Measurements from ENCODE around the gene TRIO. TPM values are rescaled to one million over a fixed set of nuclear protein-coding genes. Genes with fewer than 3 reads are reported as not detected.
A peak's percentile ranks its signal among the peaks of the same experiment; 100 is the strongest.

TRIO gene
- total and polyA plus RNA-seq, 8 donors: 84.4 to 151 (median 93.7) TPM

DNA sequence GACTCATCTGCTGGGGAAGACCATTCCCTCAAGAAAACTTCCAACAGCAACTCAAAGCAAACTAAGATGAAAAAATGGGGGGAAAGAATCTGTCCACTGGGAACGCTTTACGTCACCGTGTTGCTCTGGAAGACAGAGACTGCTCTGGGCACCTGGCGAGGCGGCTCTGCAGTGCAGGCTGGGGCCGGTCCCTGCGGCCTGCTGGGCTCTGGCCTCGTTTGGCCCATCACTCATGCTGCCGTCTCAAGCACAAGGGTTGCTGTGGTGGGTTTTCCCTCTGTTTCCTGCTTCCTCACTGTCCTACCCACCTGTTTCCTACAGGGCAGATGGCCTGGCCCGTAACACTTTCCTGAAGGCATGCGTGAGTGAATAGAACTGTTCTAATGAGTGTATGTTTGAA, 345.6 kb downstream of the TRIO start:
- TF ChIP-seq, protein P1, sequence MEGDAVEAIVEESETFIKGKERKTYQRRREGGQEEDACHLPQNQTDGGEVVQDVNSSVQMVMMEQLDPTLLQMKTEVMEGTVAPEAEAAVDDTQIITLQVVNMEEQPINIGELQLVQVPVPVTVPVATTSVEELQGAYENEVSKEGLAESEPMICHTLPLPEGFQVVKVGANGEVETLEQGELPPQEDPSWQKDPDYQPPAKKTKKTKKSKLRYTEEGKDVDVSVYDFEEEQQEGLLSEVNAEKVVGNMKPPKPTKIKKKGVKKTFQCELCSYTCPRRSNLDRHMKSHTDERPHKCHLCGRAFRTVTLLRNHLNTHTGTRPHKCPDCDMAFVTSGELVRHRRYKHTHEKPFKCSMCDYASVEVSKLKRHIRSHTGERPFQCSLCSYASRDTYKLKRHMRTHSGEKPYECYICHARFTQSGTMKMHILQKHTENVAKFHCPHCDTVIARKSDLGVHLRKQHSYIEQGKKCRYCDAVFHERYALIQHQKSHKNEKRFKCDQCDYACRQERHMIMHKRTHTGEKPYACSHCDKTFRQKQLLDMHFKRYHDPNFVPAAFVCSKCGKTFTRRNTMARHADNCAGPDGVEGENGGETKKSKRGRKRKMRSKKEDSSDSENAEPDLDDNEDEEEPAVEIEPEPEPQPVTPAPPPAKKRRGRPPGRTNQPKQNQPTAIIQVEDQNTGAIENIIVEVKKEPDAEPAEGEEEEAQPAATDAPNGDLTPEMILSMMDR (IDR thresholded peaks at IDR 0.05): no peak
- intact Hi-C loops (cut with DNase I): no loop called here
- no peak overlapping the region for H3K27ac ChIP-seq
- ATAC-seq (no peak), DNase-seq (no peak)
- no peaks in the 10 kb centered on the region for H3K27me3 ChIP-seq
- no peaks in the 10 kb centered on the region for H3K9me3 ChIP-seq
- no peak overlapping the region for H3K4me3 ChIP-seq
- peaks cover 0 to 84% of the 10 kb centered on the region in 2 donors for H3K36me3 ChIP-seq
- H3K4me1 ChIP-seq: peaks cover 0 to 12% of the 10 kb centered on the region in 2 donors

DNA sequence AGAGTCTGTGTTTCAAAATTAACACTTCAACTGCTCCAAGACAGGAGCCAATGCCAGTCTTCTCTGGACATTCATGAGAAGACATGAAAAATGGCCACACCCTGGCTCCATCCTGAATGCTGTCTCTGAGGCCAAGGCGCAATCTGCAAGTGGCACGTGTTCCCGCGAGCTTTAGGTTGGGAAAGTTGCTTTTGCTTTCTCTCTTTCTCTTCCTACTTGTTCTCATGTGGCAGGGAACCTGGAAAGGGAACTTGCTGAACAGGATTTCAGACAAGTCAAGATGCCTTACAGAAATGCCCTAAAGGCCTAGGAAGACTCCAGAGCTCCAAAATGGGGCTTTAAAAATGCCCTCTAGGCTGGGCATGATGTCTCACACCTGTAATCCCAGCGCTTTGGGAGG, 346.5 kb downstream of the TRIO start:
- no peak overlapping the region for H3K4me3 ChIP-seq
- no peaks in the 10 kb centered on the region for H3K9me3 ChIP-seq
- H3K27me3 ChIP-seq: no peaks in the 10 kb centered on the region
- peak overlapping the region in 1 of 2 donors; percentile 55 for H3K27ac ChIP-seq
- ATAC-seq: peak; percentile 21
- peaks cover 0 to 84% of the 10 kb centered on the region in 2 donors for H3K36me3 ChIP-seq
- H3K4me1 ChIP-seq: peaks cover 0 to 12% of the 10 kb centered on the region in 2 donors
- peak in 1 of 4 donors; percentile 32 for DNase-seq
- intact Hi-C loops (cut with DNase I): no loop called here
- TF ChIP-seq, protein P1 (IDR thresholded peaks at IDR 0.05): no peak

DNA sequence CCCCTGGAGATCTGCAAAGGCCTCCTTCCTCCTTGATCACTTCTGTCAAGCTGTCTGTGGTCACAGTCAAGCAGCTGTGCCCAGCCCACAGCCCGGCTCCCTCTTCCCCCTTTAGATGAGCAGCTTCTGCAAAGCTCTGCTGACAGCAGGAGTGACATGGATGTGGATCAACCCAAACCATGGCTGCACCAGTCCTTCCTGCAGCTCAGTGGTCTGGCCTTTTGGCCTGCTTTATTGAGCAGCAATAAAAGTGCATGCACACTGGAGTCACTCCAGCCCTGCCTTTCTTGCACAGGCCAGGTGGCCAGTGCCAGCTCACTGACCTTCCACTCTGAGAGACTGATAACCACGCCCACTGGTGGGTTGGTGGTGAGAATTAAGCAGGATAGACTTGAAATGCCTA, 347.2 kb downstream of the TRIO start:
- Histone ChIP-seq H3K4me3 (no peak overlapping the region), H3K27me3 (no peaks in the 10 kb centered on the region), H3K4me1 (peaks cover 0 to 12% of the 10 kb centered on the region in 2 donors), H3K27ac (peak overlapping the region in 1 of 2 donors; percentile 55), H3K9me3 (no peaks in the 10 kb centered on the region), H3K36me3 (peaks cover 0 to 87% of the 10 kb centered on the region in 2 donors)
- intact Hi-C loops (cut with DNase I): no loop called here
- ATAC-seq: peak; percentile 62
- TF ChIP-seq, protein P1 (IDR thresholded peaks at IDR 0.05): no peak
- peak in 2 of 4 donors; percentile 66 to 83 for DNase-seq

DNA sequence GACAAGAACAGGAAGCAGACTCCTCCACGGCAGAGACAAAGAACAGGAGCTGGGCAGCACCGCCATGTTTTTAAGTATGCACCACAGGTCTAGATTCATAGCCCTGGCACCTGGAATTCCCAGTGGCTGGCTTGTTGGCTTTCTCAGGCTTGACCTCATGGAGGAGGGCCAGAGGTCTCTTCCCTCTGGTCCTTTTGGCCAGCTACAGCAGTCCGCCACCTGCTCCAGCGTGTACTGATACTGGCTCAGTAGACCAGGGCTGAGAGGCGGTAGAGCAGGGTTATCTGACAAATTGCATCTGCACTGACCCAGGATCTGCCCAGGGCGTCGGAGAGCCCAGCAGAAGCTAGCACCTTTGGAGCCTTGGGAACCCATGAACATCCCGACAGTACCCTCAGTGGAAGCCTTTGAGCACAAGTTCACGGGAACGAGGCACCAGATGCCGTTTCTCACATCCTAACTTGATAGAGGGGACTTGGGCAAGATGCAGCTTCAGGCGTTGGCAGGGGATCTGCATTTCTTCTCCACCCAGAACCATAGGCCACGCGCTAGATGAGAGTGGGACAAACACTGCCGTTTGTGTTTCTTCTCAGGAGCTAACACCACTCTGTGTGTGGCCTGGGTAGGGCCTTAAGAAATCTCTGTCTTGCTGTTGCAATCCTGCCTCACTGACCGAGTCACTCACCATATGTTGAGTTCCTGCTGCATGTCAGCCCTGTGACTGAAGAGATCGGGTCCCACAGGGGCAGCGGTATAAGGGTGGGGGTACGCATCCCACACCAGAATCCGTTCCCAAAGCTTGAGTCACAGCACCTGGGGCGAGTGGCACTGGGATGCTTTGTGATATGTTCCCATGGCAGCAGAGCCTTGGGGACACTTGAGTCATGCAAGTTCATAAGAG, 348.1 kb downstream of the TRIO start:
- peak overlapping the region in 1 of 2 donors; percentile 15 for H3K27ac ChIP-seq
- no peak overlapping the region for H3K4me3 ChIP-seq
- H3K27me3 ChIP-seq: no peaks in the 10 kb centered on the region
- ATAC-seq (peak; percentile 46), DNase-seq (peak in 2 of 4 donors; percentile 17 to 48)
- H3K4me1 ChIP-seq: peaks cover 0 to 12% of the 10 kb centered on the region in 2 donors
- H3K36me3 ChIP-seq: peaks cover 0 to 85% of the 10 kb centered on the region in 2 donors
- TF ChIP-seq, protein P1 (IDR thresholded peaks at IDR 0.05): no peak
- H3K9me3 ChIP-seq: no peaks in the 10 kb centered on the region
- intact Hi-C loops (cut with DNase I): no loop called here

DNA sequence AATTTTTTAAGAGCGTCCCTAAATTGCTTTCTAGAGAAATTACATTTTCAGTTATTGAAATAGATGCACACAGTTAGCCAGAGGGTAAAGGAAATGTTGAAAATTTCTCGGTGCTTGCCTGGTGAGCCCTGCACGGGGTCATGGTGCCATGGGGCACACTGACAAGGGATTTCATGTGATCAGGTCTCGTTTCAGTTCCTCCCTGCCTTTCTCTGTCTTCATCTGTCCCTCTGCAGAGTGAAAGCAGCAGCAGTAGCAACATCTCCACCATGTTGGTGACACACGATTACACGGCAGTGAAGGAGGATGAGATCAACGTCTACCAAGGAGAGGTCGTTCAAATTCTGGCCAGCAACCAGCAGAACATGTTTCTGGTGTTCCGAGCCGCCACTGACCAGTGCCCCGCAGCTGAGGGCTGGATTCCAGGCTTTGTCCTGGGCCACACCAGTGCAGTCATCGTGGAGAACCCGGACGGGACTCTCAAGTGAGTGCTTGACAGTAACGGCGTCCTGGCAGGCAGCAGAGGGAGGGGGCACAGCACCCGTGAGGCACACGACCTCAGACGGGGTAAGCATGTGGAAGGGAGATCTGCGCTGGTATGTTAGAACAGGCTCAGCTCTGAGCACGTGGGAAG, 349.3 kb downstream of the TRIO start:
- DNase-seq (no peak), ATAC-seq (peak; percentile 34)
- no peak overlapping the region for H3K27ac ChIP-seq
- H3K4me3 ChIP-seq: no peak overlapping the region
- TF ChIP-seq, protein P1 (IDR thresholded peaks at IDR 0.05): no peak
- H3K9me3 ChIP-seq: no peaks in the 10 kb centered on the region
- peaks cover 0 to 87% of the 10 kb centered on the region in 2 donors for H3K36me3 ChIP-seq
- peaks cover 0 to 12% of the 10 kb centered on the region in 2 donors for H3K4me1 ChIP-seq
- no peaks in the 10 kb centered on the region for H3K27me3 ChIP-seq
- intact Hi-C loops (cut with DNase I): no loop called here

All from left lung (tissue), 10 donors.